Heart left ventricle (tissue), 13 donors: ENCODE results near the gene TSLP.

Experiments
- POLR2A ChIP-seq, 2 donors: fragments of 450-650 bp; IDR thresholded peaks; one replicate each; pipeline ENCODE4 v1.6.1; 2017; ENCODE audit warnings: antibody characterized with exemption in 2 of 2, mild to moderate bottlenecking in 2 of 2, moderate library complexity in 2 of 2
- TF ChIP-seq, protein P1 (sequence below), 12 donors: fragments of 200-600 bp; sonication (generic) in 4 of 12; IDR thresholded peaks; one replicate each; pipeline versions ENCODE4 v1.5.0 to v1.8.0; 2018 to 2022; ENCODE audit warnings: antibody characterized with exemption in 12 of 12, mild to moderate bottlenecking in 5 of 12
- donor health status: ischemic (EF 13 %, LVEDD 7.1; RV severe dilation, severe dysfunction).
- donor health status: DM: no; HTN: yes; CAD: no.
- donor health status: DM: no; HTN: no; CAD: no.
- donor health status: ischemic (EF 25% LVEDD 6.9; RV normal size, moderate dysfunction).
- donor health status: ischemic (EF 25% LVEDD 5.7; RV mildly dilated, moderate dysfunction).
- donor health status: ischemic (EF 35%, LVEDD 5.7; RV mildly dilated, moderate dysfunction).
- donor health status: nonischemic (EF 11% LVEDD 7.7; RV severe dilation, severe dysfunction).
- donor health status: DM: yes; HTN: yes; CAD: no.
- donor health status: PGD.
- donor health status: ischemic (EF 29% LVEDD 5.4; RV normal size, mild dysfunction).
- donor health status: nonischemic (EF 23%, LVEDD 6.1; RV moderate dilation, normal function).

DNA sequence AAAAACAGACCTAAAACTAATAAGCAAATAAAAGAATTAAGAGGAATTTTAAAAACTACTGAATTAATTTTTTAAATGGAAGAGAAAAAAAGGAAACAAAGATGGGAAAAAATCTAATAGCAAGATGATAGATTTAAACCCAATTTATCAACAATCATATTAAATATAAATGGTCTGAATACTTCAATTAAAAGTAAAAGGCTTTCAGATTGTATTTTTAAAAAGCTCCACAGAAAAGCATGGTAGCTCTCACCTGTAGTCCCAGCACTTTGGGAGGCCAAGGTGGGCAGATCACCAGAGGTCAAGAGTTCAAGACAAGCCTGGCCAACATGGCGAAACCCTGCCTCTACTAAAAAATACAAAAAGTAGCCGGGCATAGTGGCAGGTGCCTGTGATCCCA, 11.3 kb upstream of the TSLP start:
- TF ChIP-seq, protein P1, sequence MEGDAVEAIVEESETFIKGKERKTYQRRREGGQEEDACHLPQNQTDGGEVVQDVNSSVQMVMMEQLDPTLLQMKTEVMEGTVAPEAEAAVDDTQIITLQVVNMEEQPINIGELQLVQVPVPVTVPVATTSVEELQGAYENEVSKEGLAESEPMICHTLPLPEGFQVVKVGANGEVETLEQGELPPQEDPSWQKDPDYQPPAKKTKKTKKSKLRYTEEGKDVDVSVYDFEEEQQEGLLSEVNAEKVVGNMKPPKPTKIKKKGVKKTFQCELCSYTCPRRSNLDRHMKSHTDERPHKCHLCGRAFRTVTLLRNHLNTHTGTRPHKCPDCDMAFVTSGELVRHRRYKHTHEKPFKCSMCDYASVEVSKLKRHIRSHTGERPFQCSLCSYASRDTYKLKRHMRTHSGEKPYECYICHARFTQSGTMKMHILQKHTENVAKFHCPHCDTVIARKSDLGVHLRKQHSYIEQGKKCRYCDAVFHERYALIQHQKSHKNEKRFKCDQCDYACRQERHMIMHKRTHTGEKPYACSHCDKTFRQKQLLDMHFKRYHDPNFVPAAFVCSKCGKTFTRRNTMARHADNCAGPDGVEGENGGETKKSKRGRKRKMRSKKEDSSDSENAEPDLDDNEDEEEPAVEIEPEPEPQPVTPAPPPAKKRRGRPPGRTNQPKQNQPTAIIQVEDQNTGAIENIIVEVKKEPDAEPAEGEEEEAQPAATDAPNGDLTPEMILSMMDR (IDR thresholded peaks at IDR 0.05): no peak
- no peak for TF ChIP-seq POLR2A (IDR thresholded peaks at IDR 0.05)
